SK-N-MC (cell line): ENCODE results near the gene NHS.

ENCODE experiments used
- EZH2 ChIP-seq: fragments of 200-600 bp; sonication (generic); IDR thresholded peaks from one replicate; pipeline ENCODE4 v1.6.1; 2017; ENCODE audit warnings: antibody characterized with exemption
- POLR2AphosphoS5 ChIP-seq: IDR thresholded peaks from 2 replicates; pipeline ENCODE4 v1.6.1; 2012; ENCODE audit warnings: mild to moderate bottlenecking, low read depth, low read length, borderline replicate concordance

DNA sequence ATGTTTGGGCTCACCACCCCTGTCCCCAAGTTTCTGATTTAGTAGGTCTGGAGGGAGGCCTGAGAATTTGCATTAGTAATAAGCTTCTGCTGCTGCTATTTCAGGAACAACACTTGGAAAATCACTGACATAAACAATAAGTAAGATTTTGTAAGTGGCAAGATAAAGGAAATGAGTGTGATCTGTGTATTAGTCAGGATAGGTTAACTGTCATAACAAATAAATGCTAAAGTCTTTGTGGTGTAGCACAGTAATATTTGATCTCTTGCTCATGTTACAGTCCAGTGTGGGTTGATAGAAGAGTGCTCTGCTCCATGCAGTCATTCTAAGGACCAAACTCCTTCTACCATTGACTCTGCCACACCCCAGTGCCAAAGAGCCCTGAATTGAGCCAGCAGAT lies 67.0 kb downstream of the NHS start:
- no peak for TF ChIP-seq POLR2AphosphoS5
- TF ChIP-seq EZH2, result no peak
